Gastrocnemius medialis (tissue), 4 donors: ENCODE data around the gene RNU1-3.
"Not testable (repeated sequence)": the region's sequence is repeated elsewhere in the genome, so short reads cannot be mapped to it uniquely, and the experiment has no call there.

Experiments used
- POLR2A ChIP-seq, 2 donors: fragments of 450-650 bp; IDR thresholded peaks; one replicate each; pipeline ENCODE4 v1.6.1; 2017; ENCODE audit warnings: antibody characterized with exemption in 2 of 2, mild to moderate bottlenecking in 2 of 2, moderate library complexity in 2 of 2
- TF ChIP-seq, protein P1 (sequence below), 5 experiments: fragments of 450-650 bp in 3 of 5; fragments of 200-600 bp in 2 of 5; sonication (generic) in 2 of 5; IDR thresholded peaks in 4 of 5; conservative IDR thresholded peaks in 1 of 5; 1 replicate in 4 of 5; 2 replicates in 1 of 5; pipeline ENCODE4 v1.5.1; 2016 to 2019; ENCODE audit warnings: antibody characterized with exemption in 5 of 5, mild to moderate bottlenecking in 3 of 5, moderate library complexity in 3 of 5

- not testable (repeated sequence) for TF ChIP-seq POLR2A (IDR thresholded peaks at IDR 0.05)
- TF ChIP-seq, protein P1, sequence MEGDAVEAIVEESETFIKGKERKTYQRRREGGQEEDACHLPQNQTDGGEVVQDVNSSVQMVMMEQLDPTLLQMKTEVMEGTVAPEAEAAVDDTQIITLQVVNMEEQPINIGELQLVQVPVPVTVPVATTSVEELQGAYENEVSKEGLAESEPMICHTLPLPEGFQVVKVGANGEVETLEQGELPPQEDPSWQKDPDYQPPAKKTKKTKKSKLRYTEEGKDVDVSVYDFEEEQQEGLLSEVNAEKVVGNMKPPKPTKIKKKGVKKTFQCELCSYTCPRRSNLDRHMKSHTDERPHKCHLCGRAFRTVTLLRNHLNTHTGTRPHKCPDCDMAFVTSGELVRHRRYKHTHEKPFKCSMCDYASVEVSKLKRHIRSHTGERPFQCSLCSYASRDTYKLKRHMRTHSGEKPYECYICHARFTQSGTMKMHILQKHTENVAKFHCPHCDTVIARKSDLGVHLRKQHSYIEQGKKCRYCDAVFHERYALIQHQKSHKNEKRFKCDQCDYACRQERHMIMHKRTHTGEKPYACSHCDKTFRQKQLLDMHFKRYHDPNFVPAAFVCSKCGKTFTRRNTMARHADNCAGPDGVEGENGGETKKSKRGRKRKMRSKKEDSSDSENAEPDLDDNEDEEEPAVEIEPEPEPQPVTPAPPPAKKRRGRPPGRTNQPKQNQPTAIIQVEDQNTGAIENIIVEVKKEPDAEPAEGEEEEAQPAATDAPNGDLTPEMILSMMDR (IDR thresholded peaks at IDR 0.05 in 4 of 5, conservative IDR thresholded peaks at IDR 0.05 in 1 of 5): peak in 4 of 5 experiments; percentile 30 to 56 (median 43)
These were observed 27.4 kb downstream of the RNU1-3 start for GRCh38 chr1:16639091-16640031.
